HEK293T (cell line): ENCODE measurements around the gene TAF4B.

Source experiments
- FOXM1 ChIP-seq: fragments of 450-650 bp; IDR thresholded peaks from 2 replicates; pipeline ENCODE4 v1.6.1; 2017; ENCODE audit warnings: mild to moderate bottlenecking, borderline replicate concordance
- SUZ12 ChIP-seq: fragments of 450-650 bp; IDR thresholded peaks from 2 replicates; pipeline ENCODE4 v1.6.1; 2016; ENCODE audit warnings: mild to moderate bottlenecking
- TARDBP ChIP-seq: fragments of 450-650 bp; IDR thresholded peaks from 2 replicates; pipeline ENCODE4 v1.6.1; 2016

GRCh38 chr18:26290385-26290784, 64.1 kb downstream of the TAF4B start:
- TF ChIP-seq SUZ12 = no peak
- no peak for TF ChIP-seq FOXM1
- TF ChIP-seq TARDBP = no peak
